K562 (cell line): ENCODE measurements around the gene MYL12B. TPM values are rescaled to one million over a fixed set of nuclear protein-coding genes. Genes with fewer than 3 reads are reported as not detected.

Experiments
- ATAC-seq: fragments of 200-7000 bp; cut with Tn5 transposase; 3 replicates; pipeline ENCODE4 v1.9.1; 2020; ENCODE audit warnings: moderate library complexity
- BruUV-seq: library from RNA; stranded (reverse); fragments of 400-500 nt; replicated peaks from 2 replicates; lab custom pipeline; 2021; lab: Mats Ljungman, UMichigan
- CTCF ChIA-PET: fragments of 300-600 bp; formaldehyde crosslinking; extraction: SDS; loops from one replicate; lab custom pipeline; 2021; ENCODE audit warnings: low intra/inter-chr PET ratio; lab: Yijun Ruan, JAX
- POLR2A ChIA-PET: fragments of 300-600, 350-650 bp; sonication (Branson Sonifier 250); formaldehyde crosslinking; extraction: SDS; loops from one replicate; lab custom pipeline; 2021; ENCODE audit warnings: antibody characterized with exemption, inconsistent platforms; lab: Yijun Ruan, JAX
- DNase-seq, 4 experiments: peaks; one replicate each; pipeline versions ENCODE4 v3.0.0 to v3.0.0-alpha.2; 2011 to 2018; ENCODE audit warnings: low spot score in 3 of 4, mixed read lengths in 3 of 4; ENCODE audit errors: extremely low read depth in 1 of 4
- FAIRE-seq: peaks from 2 replicates; lab custom pipeline; 2011; peaks lifted over from hg19 to GRCh38; lab: Jason Lieb, UNC
- H2AFZ ChIP-seq: 2 replicates; pipeline ENCODE4 v1.6.0; 2011; ENCODE audit warnings: low read depth, low read length, control low read depth, inconsistent platforms
- H3K27ac ChIP-seq: fragments of 200-600 bp; 3 replicates; pipeline ENCODE4 v1.8.0; 2011; ENCODE audit warnings: low read depth, mild to moderate bottlenecking, control low read depth, inconsistent platforms, low read length, moderate library complexity, mixed read lengths; ENCODE audit errors: extremely low read depth
- H3K27me3 ChIP-seq, 2 experiments: fragments of 300-600 bp in 1 of 2; 2 replicates in 1 of 2; 3 replicates in 1 of 2; pipeline versions ENCODE4 v1.6.0 to v1.8.0; 2011; ENCODE audit warnings: inconsistent platforms in 2 of 2, low read length in 2 of 2, mild to moderate bottlenecking in 1 of 2, mixed read lengths in 1 of 2, moderate library complexity in 1 of 2; ENCODE audit not compliant: control insufficient read depth in 2 of 2, insufficient read depth in 2 of 2
- H3K36me3 ChIP-seq: fragments of 300-600 bp; 3 replicates; pipeline ENCODE4 v1.8.0; 2011; ENCODE audit warnings: mild to moderate bottlenecking, low read length, inconsistent platforms; ENCODE audit not compliant: control insufficient read depth, insufficient read depth
- H3K4me1 ChIP-seq, 2 experiments: fragments of 200-600 bp in 1 of 2; replicated peaks in 1 of 2; 2 replicates in 1 of 2; 3 replicates in 1 of 2; pipeline versions ENCODE4 v1.5.1 to v1.8.0; 2011; ENCODE audit warnings: inconsistent platforms in 2 of 2, low read length in 2 of 2, mild to moderate bottlenecking in 1 of 2, mixed read lengths in 1 of 2, moderate library complexity in 1 of 2; ENCODE audit not compliant: control insufficient read depth in 2 of 2, insufficient read depth in 2 of 2
- H3K4me2 ChIP-seq: 2 replicates; pipeline ENCODE4 v1.6.1; 2011; ENCODE audit warnings: low read length, control low read depth, inconsistent platforms, mixed read lengths; ENCODE audit not compliant: insufficient read depth
- H3K4me3 ChIP-seq: fragments of 200-600 bp; sonication (generic), shearing (Covaris generic); 2 replicates; pipeline ENCODE4 v1.5.1; 2016; ENCODE audit warnings: control low read depth, inconsistent platforms
- H3K79me2 ChIP-seq: fragments of 200-600 bp; 3 replicates; pipeline ENCODE4 v1.8.0; 2011; ENCODE audit warnings: low read length, inconsistent platforms; ENCODE audit not compliant: control insufficient read depth, insufficient read depth
- H3K9ac ChIP-seq, 2 experiments: 2 replicates each; pipeline versions ENCODE4 v1.6.0 to v1.6.1; 2011; ENCODE audit warnings: low read depth in 2 of 2, low read length in 2 of 2, control low read depth in 1 of 2, inconsistent platforms in 1 of 2, mild to moderate bottlenecking in 1 of 2, mixed read lengths in 1 of 2; ENCODE audit not compliant: insufficient read depth in 1 of 2
- H3K9me1 ChIP-seq: one replicate; pipeline ENCODE4 v1.6.0; 2011; ENCODE audit warnings: inconsistent platforms, mild to moderate bottlenecking, low read length, moderate library complexity; ENCODE audit not compliant: control insufficient read depth, insufficient read depth
- H3K9me3 ChIP-seq: replicated peaks from 2 replicates; pipeline ENCODE4 v1.5.1; 2011; ENCODE audit warnings: low read depth, low read length, inconsistent platforms; ENCODE audit not compliant: control insufficient read depth, insufficient read depth
- H4K20me1 ChIP-seq: replicated peaks from 2 replicates; pipeline ENCODE4 v1.6.1; 2011; ENCODE audit warnings: low read length, inconsistent platforms, mixed read lengths; ENCODE audit not compliant: control insufficient read depth, insufficient read depth
- NR2C2 ChIP-seq, 2 experiments: fragments of 200-800 bp in 1 of 2; sonication (Bioruptor generic) in 1 of 2; sonication (generic) in 1 of 2; formaldehyde crosslinking in 1 of 2; IDR thresholded peaks; 2 replicates each; pipeline versions ENCODE4 v1.6.1 to v1.8.0; 2016 to 2022; ENCODE audit warnings: mild to moderate bottlenecking in 1 of 2, missing compliant biosample characterization in 1 of 2, missing genetic modification characterization in 1 of 2, missing genetic modification reagents in 1 of 2
- SMARCC2 ChIP-seq: fragments of 450-650 bp; IDR thresholded peaks from 2 replicates; pipeline ENCODE4 v1.6.1; 2017; ENCODE audit warnings: antibody characterized with exemption, moderate library complexity, mild to moderate bottlenecking, low read depth
- SRSF9 ChIP-seq: fragments of 200-400 bp; formaldehyde crosslinking; IDR thresholded peaks from 2 replicates; pipeline ENCODE4 v1.6.1; 2017; ENCODE audit warnings: low read depth, low read length, borderline replicate concordance
- ZBED1 ChIP-seq: IDR thresholded peaks from 2 replicates; pipeline ENCODE4 v1.6.1; 2014
- WGBS: fragments of 100-300 bp; shearing (Covaris generic); methylation state at CpG from one replicate; pipeline ENCODE4 v1.1.6; 2016; ENCODE audit warnings: low coverage, mixed read lengths; ENCODE audit not compliant: insufficient coverage; ENCODE audit errors: missing lambda C conversion rate; 5-methylcytosine and 5-hydroxymethylcytosine counted together
- in situ Hi-C: fragments of 300-500 bp; cut with MboI; formaldehyde crosslinking; loops from 4 replicates; pipeline ENCODE4 v1.15.0; 2018; ENCODE audit warnings: inconsistent platforms, mixed read lengths
- intact Hi-C: fragments of 100-400 bp; cut with micrococcal nuclease; formaldehyde crosslinking; loops from 2 replicates; pipeline ENCODE4 v1.14.2; 2022
- polyA plus RNA-seq, 8 experiments: library from polyadenylated mRNA; depleted of rRNA in 4 of 8; stranded (reverse) in 5 of 8; unstranded in 3 of 8; fragments of >200 nt; fragmentation: Nextera tagmentation in 2 of 8; fragmentation: Illumina TruSeq in 1 of 8; extraction: Ambion mirVana in 2 of 8; extraction: Trizol in 1 of 8; gene quantifications; 2 replicates each; pipeline versions ENCODE4 v1.2.1 to v1.2.3, GENCODE V29; 2011 to 2014; ENCODE audit warnings: inconsistent platforms in 1 of 8, missing spikeins in 1 of 8
- total RNA-seq, 7 experiments: library from RNA; depleted of rRNA in 6 of 7; stranded (reverse); fragments of >200 nt in 6 of 7; fragmentation: Illumina TruSeq in 2 of 7; extraction: Trizol in 2 of 7; gene quantifications; 2 replicates each; pipeline versions ENCODE4 v1.2.1 to v1.2.3, GENCODE V29; 2011 to 2021; ENCODE audit warnings: low replicate concordance in 1 of 7
- TF ChIP-seq, protein P1 (sequence below): sonication (generic); formaldehyde crosslinking; IDR thresholded peaks from 2 replicates; pipeline ENCODE4 v1.8.1; 2023; ENCODE audit warnings: missing genetic modification reagents, mild to moderate bottlenecking, borderline replicate concordance

The MYL12B gene
- total and polyA plus RNA-seq, 9 of the 15 experiments (the other 6 are each of a cell fraction or from before 2014, with no cell fraction given) = 220 to 995 (median 463) TPM

GRCh38 chr18:3226048-3226447, 35.9 kb upstream of the MYL12B start:
- Histone ChIP-seq H3K4me3 (no peak overlapping the region), H3K9me3 (no peaks in the 10 kb centered on the region), H2AFZ (peak overlapping the region; percentile 54; the same call in 1 of the 2 replicates), H3K79me2 (no peaks in the 10 kb centered on the region), H4K20me1 (no peaks in the 10 kb centered on the region), H3K27ac (no peak overlapping the region), H3K36me3 (no peaks in the 10 kb centered on the region), H3K4me1 (no peaks in the 10 kb centered on the region; a peak in 1 of 5 replicates), H3K9ac (peak overlapping the region in 1 of 2 experiments; percentile 64; a peak in 2 of 4 replicates), H3K27me3 (no peaks in the 10 kb centered on the region), H3K4me2 (peak overlapping the region; percentile 9; the same call in 1 of the 2 replicates), H3K9me1 (no peaks in the 10 kb centered on the region)
- in situ Hi-C loops = no loop called here
- intact Hi-C loops = no loop called here
- FAIRE-seq = no peak
- DNase-seq = no peak
- WGBS = 39% methylated on average over 6 of the region's 6 CpGs
- ChIA-PET POLR2A (interaction anchor here (0.6 to 2.3 kb wide), 4 partner anchors 9 to 377 kb away, joined by 3 to 9 read pairs (median 3); no protein-coding TSS in a partner anchor), CTCF (no interaction called here)
- peak; percentile 18; the same call in 1 of the 3 replicates for ATAC-seq
- no peak for TF ChIP-seq NR2C2 (CRISPR knock-in tag; IDR thresholded peaks at IDR 0.05)
- no peak for TF ChIP-seq NR2C2 (tag; IDR thresholded peaks at IDR 0.05)
- TF ChIP-seq, protein P1, sequence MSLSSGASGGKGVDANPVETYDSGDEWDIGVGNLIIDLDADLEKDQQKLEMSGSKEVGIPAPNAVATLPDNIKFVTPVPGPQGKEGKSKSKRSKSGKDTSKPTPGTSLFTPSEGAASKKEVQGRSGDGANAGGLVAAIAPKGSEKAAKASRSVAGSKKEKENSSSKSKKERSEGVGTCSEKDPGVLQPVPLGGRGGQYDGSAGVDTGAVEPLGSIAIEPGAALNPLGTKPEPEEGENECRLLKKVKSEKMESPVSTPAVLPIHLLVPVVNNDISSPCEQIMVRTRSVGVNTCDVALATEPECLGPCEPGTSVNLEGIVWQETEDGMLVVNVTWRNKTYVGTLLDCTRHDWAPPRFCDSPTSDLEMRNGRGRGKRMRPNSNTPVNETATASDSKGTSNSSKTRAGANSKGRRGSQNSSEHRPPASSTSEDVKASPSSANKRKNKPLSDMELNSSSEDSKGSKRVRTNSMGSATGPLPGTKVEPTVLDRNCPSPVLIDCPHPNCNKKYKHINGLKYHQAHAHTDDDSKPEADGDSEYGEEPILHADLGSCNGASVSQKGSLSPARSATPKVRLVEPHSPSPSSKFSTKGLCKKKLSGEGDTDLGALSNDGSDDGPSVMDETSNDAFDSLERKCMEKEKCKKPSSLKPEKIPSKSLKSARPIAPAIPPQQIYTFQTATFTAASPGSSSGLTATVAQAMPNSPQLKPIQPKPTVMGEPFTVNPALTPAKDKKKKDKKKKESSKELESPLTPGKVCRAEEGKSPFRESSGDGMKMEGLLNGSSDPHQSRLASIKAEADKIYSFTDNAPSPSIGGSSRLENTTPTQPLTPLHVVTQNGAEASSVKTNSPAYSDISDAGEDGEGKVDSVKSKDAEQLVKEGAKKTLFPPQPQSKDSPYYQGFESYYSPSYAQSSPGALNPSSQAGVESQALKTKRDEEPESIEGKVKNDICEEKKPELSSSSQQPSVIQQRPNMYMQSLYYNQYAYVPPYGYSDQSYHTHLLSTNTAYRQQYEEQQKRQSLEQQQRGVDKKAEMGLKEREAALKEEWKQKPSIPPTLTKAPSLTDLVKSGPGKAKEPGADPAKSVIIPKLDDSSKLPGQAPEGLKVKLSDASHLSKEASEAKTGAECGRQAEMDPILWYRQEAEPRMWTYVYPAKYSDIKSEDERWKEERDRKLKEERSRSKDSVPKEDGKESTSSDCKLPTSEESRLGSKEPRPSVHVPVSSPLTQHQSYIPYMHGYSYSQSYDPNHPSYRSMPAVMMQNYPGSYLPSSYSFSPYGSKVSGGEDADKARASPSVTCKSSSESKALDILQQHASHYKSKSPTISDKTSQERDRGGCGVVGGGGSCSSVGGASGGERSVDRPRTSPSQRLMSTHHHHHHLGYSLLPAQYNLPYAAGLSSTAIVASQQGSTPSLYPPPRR (CRISPR knock-in tag) = no peak
- no peak for TF ChIP-seq SMARCC2
- TF ChIP-seq ZBED1 = no peak
- no peak for TF ChIP-seq SRSF9
- BruUV-seq = no TSS peak
